ENCODE measurements around the gene TRIM41.

DNA sequence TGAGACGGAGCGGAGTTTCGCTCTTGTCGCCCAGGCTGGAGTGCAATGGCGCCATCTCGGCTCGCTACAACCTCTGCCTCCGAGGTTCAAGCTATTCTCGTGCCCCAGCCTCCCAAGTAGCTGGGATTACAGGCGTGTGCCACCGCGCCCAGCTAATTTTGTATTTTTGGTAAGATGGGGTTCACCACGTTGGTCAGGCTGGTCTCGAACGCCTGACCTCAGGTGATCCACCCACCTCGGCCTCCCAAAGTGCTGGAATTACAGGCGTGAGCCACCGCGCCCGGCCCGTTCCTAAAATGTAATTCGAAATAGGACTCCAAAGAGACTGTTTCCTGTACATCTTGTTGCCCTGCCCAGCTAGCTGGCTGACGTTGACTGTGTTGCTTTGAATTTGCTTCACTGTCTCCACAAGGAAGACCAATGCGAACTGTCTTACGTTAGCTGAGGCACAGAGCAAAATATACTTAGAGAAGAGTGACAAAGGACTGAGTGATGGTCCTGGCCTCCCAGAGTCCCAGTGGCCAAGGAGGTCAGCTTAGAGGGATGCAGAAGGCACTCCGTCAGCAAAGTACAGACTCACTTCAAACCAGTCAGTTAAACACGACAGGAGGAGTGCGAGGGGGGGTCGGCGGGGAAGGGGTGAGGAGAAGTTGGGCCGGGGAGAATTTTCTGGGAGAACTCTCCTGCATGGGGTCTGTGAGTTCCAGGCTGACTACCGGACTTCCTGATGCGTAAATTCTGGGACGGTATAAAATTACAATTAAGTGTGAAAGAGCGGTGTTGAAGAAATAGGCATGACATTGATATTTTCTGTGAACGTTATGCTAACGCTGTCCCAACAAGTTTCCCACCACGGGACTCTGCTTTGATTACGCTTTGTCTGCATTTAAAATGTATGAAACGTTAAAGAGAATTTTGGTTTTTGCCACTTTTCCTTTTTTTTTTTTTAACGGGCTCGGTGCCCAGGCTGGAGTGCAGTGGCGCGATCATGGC, 6.8 kb upstream of the TRIM41 start:
- TF ChIP-seq, protein P1, sequence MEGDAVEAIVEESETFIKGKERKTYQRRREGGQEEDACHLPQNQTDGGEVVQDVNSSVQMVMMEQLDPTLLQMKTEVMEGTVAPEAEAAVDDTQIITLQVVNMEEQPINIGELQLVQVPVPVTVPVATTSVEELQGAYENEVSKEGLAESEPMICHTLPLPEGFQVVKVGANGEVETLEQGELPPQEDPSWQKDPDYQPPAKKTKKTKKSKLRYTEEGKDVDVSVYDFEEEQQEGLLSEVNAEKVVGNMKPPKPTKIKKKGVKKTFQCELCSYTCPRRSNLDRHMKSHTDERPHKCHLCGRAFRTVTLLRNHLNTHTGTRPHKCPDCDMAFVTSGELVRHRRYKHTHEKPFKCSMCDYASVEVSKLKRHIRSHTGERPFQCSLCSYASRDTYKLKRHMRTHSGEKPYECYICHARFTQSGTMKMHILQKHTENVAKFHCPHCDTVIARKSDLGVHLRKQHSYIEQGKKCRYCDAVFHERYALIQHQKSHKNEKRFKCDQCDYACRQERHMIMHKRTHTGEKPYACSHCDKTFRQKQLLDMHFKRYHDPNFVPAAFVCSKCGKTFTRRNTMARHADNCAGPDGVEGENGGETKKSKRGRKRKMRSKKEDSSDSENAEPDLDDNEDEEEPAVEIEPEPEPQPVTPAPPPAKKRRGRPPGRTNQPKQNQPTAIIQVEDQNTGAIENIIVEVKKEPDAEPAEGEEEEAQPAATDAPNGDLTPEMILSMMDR (conservative IDR thresholded peaks at IDR 0.05 in 1 of 2, IDR thresholded peaks at IDR 0.05 in 1 of 2; ENCODE audit: extremely low read depth in 1 of 2, insufficient read depth in 1 of 2, low read depth in 1 of 2, low read length in 2 of 2) = no peak
- no peak for TF ChIP-seq EZH2 (IDR thresholded peaks at IDR 0.05; ENCODE audit: borderline replicate concordance, low read length)
